Endothelial cell of umbilical vein (primary cell): Measurements from ENCODE around the gene CIROP. TPM values are rescaled to one million over a fixed set of nuclear protein-coding genes. Genes with fewer than 3 reads are reported as not detected.

Source experiments
- BruUV-seq: library from RNA; stranded (reverse); fragments of 400-500 nt; replicated peaks from 2 replicates; lab custom pipeline; 2021; lab: Mats Ljungman, UMichigan
- CTCF ChIA-PET: fragments of 300-600, 350-600 bp; sonication (Branson Sonifier 250); formaldehyde crosslinking; loops from one replicate; lab custom pipeline; 2021; ENCODE audit warnings: antibody characterized with exemption, inconsistent platforms; lab: Charles Lee
- POLR2A ChIA-PET: fragments of 300-600, 350-600 bp; sonication (Branson Sonifier 250); formaldehyde crosslinking; loops from one replicate; lab custom pipeline; 2021; ENCODE audit warnings: antibody characterized with exemption, inconsistent platforms; lab: Charles Lee
- DNase-seq: peaks from one replicate; pipeline ENCODE4 v3.0.0-alpha.2; 2011; ENCODE audit warnings: low read depth, low spot score
- FAIRE-seq: peaks from 2 replicates; lab custom pipeline; 2011; peaks lifted over from hg19 to GRCh38; lab: Jason Lieb, UNC
- H2AFZ ChIP-seq: 2 replicates; pipeline ENCODE4 v1.6.0; 2012; ENCODE audit warnings: low read depth, low read length, control low read depth, inconsistent platforms
- H3K27ac ChIP-seq: 2 replicates; pipeline ENCODE4 v1.5.1; 2011; ENCODE audit warnings: low read depth, mild to moderate bottlenecking, control low read depth, low read length, moderate library complexity; ENCODE audit not compliant: insufficient read depth
- H3K27me3 ChIP-seq, 2 experiments: 2 replicates each; pipeline versions ENCODE4 v1.6.0 to v1.6.1; 2011; ENCODE audit warnings: low read length in 2 of 2, mixed read lengths in 1 of 2; ENCODE audit not compliant: control insufficient read depth in 2 of 2, insufficient read depth in 2 of 2
- H3K36me3 ChIP-seq, 2 experiments: 2 replicates in 1 of 2; 3 replicates in 1 of 2; pipeline ENCODE4 v1.5.1; 2011; ENCODE audit warnings: low read length in 2 of 2, mild to moderate bottlenecking in 1 of 2, moderate library complexity in 1 of 2; ENCODE audit not compliant: control insufficient read depth in 2 of 2, insufficient read depth in 2 of 2; ENCODE audit errors: extremely low read depth in 1 of 2
- H3K4me1 ChIP-seq: 3 replicates; pipeline ENCODE4 v1.5.1; 2011; ENCODE audit warnings: mild to moderate bottlenecking, low read length; ENCODE audit not compliant: control insufficient read depth, insufficient read depth; ENCODE audit errors: extremely low read depth
- H3K4me2 ChIP-seq: 2 replicates; pipeline ENCODE4 v1.6.1; 2011; ENCODE audit warnings: low read length, control low read depth, mixed read lengths; ENCODE audit not compliant: insufficient read depth
- H3K4me3 ChIP-seq, 3 experiments: fragments of 200-600 bp in 1 of 3; sonication (generic), shearing (Covaris generic) in 1 of 3; replicated peaks in 1 of 3; 2 replicates each; pipeline ENCODE4 v1.5.1; 2011 to 2016; ENCODE audit warnings: control low read depth in 3 of 3, low read length in 3 of 3, mild to moderate bottlenecking in 2 of 3, inconsistent platforms in 1 of 3, low read depth in 1 of 3, moderate library complexity in 1 of 3; ENCODE audit not compliant: insufficient read depth in 1 of 3
- H3K79me2 ChIP-seq: 2 replicates; pipeline ENCODE4 v1.6.0; 2012; ENCODE audit warnings: low read length, inconsistent platforms; ENCODE audit not compliant: control insufficient read depth, insufficient read depth
- H3K9ac ChIP-seq: replicated peaks from 2 replicates; pipeline ENCODE3; 2011; ENCODE audit warnings: low read length, control low read depth; ENCODE audit not compliant: insufficient read depth; ENCODE audit errors: extremely low read depth
- H3K9me1 ChIP-seq: replicated peaks from 3 replicates; pipeline ENCODE4 v1.6.0; 2011; ENCODE audit warnings: mild to moderate bottlenecking, low read length; ENCODE audit not compliant: control insufficient read depth, insufficient read depth; ENCODE audit errors: extremely low read depth
- H3K9me3 ChIP-seq: replicated peaks from 2 replicates; pipeline ENCODE4 v1.5.1; 2012; ENCODE audit warnings: low read length, inconsistent platforms; ENCODE audit not compliant: control insufficient read depth, insufficient read depth
- H4K20me1 ChIP-seq: replicated peaks from 2 replicates; pipeline ENCODE3; 2011; ENCODE audit warnings: mild to moderate bottlenecking, low read length; ENCODE audit not compliant: control insufficient read depth, insufficient read depth; ENCODE audit errors: extremely low read depth
- EZH2 ChIP-seq: IDR thresholded peaks from 2 replicates; pipeline ENCODE4 v1.6.1; 2012; ENCODE audit warnings: borderline replicate concordance, low read depth, mild to moderate bottlenecking, moderate library complexity, low read length, inconsistent platforms; ENCODE audit not compliant: severe bottlenecking
- FOS ChIP-seq: IDR thresholded peaks from 2 replicates; pipeline ENCODE4 v1.6.1; 2011; ENCODE audit warnings: mild to moderate bottlenecking, low read length, moderate library complexity, borderline replicate concordance; ENCODE audit not compliant: insufficient read depth
- JUN ChIP-seq: IDR thresholded peaks from 2 replicates; pipeline ENCODE4 v1.6.1; 2011; ENCODE audit warnings: borderline replicate concordance, low read depth; ENCODE audit not compliant: insufficient read length, insufficient read depth
- MAX ChIP-seq: IDR thresholded peaks from 2 replicates; pipeline ENCODE4 v1.6.1; 2011; ENCODE audit not compliant: insufficient read depth, insufficient read length
- MYC ChIP-seq: IDR thresholded peaks from one replicate; pipeline ENCODE4 v1.6.1; 2011; ENCODE audit warnings: mild to moderate bottlenecking, low read depth, low read length
- POLR2A ChIP-seq: IDR thresholded peaks from 2 replicates; pipeline ENCODE4 v1.6.1; 2012; ENCODE audit warnings: low read depth, mild to moderate bottlenecking, control low read depth, low read length
- POLR2AphosphoS5 ChIP-seq: IDR thresholded peaks from 2 replicates; pipeline ENCODE4 v1.6.1; 2012; ENCODE audit warnings: low read depth, mild to moderate bottlenecking, control low read depth, low read length, moderate library complexity; ENCODE audit not compliant: insufficient read depth
- dilution Hi-C: fragments of 300-500 bp; cut with MboI; formaldehyde crosslinking; loops from one replicate; pipeline ENCODE4 v1.15.0; 2019; ENCODE audit warnings: low sequenced_read_pairs; ENCODE audit not compliant: extremely low pct_ligation_motif_present
- intact Hi-C: fragments of 100-400 bp; cut with micrococcal nuclease; formaldehyde crosslinking; loops from one replicate; pipeline ENCODE4 v1.10.0; 2022
- polyA plus RNA-seq, 4 experiments: library from polyadenylated mRNA; depleted of rRNA in 3 of 4; stranded (reverse) in 3 of 4; unstranded in 1 of 4; fragments of >200 nt; gene quantifications; 2 replicates each; pipeline versions ENCODE4 v1.2.1 to v1.2.3, GENCODE V29; 2011 to 2012; ENCODE audit warnings: missing spikeins in 1 of 4
- total RNA-seq: library from RNA; stranded (reverse); gene quantifications from 2 replicates; pipeline ENCODE4 v1.2.3, GENCODE V29; 2021

Gene CIROP
- total and polyA plus RNA-seq, 2 donors (not counting 3 experiments of a cell fraction or from before 2014, with no cell fraction given) = not detected

DNA sequence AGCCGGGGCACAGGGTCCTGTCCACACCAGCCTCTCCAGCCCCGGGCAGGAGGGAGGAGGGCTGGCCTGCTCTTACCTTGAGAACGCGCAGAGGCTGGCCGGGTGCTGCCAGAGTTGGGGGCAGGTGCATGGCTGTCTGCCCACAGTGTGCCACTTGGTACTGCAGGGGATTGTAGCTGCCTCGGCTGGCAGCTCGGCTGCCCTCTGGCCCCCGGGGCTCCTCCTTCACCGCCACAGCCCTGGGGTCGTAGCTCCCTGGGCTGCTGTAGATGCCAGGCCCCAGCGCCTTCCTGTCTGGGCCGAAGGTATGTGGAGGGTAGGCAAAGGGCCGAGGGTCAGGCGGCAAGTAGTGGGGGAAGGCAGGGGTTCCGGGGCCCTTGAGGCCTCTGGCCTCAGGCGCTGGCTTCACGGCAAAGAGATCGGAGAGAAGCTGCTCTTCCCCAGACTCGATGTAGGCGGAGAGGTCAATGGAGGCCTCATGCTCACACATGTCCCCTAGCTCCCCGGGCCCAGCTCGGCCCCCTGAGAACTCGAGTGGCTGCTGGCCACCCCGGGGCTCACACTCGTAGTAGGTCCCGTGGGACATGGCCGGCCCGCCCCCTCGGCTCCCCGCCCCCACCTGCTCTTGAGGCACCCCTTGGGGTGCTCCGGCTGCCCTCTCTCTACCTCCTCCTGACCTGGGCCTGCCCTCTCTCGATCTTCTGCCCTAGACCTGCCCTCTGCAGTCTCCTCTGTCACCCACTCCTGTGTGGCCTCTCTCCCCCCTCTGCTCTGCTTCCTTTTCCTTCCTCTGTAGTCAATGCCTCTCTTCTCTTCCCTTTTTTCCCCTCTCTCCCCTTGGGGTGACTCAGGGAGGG is 13.9 kb upstream of the CIROP start, which contains the start of gene CEBPE:
CEBPE (minus strand) TSS at position 750 of the 857 bp plus-strand sequence; CDS start at position 586, 164 bp downstream.
- no peak for TF ChIP-seq EZH2
- no peak for TF ChIP-seq MYC
- no peak for TF ChIP-seq POLR2AphosphoS5
- no peak for TF ChIP-seq MAX
- no peak for TF ChIP-seq JUN
- TF ChIP-seq FOS = no peak
- TF ChIP-seq POLR2A = no peak
- no peak within 1 kb of the TSS for H3K27ac ChIP-seq
- no peaks in the 10 kb centered on the region for H3K9me3 ChIP-seq
- H3K79me2 ChIP-seq = no peaks in the 10 kb centered on the region
- no TSS peak for BruUV-seq
- no peak within 1 kb of the TSS for H3K4me2 ChIP-seq
- H3K36me3 ChIP-seq = no peaks in the 10 kb centered on the region
- DNase-seq = no peak
- no peak within 1 kb of the TSS for H3K9ac ChIP-seq
- ChIA-PET POLR2A (no interaction called here), CTCF (interaction anchor here (1.4 to 14.5 kb wide), 6 partner anchors 8 to 203 kb away, joined by 4 to 1289 read pairs (median 39); partner anchors contain the start of genes PABPN1 and SLC7A8)
- no peak within 1 kb of the TSS for H3K4me3 ChIP-seq
- no peak within 1 kb of the TSS for H2AFZ ChIP-seq
- H3K27me3 ChIP-seq = no peaks in the 10 kb centered on the region
- H3K9me1 ChIP-seq = no peaks in the 10 kb centered on the region
- no peak for FAIRE-seq
- intact Hi-C loops = no loop called here
- peaks cover 30% of the 10 kb centered on the region for H3K4me1 ChIP-seq
- dilution Hi-C loops = no loop called here
- H4K20me1 ChIP-seq = no peaks in the 10 kb centered on the region
